Right lobe of liver (tissue), 4 donors: ENCODE measurements around the gene TICAM1.

Experiments used
- CTCF ChIP-seq, 4 donors: fragments of 200-600 bp in 3 of 4; fragments of 450-650 bp in 1 of 4; IDR thresholded peaks; one replicate each; pipeline versions ENCODE4 v1.5.1 to v1.8.0; 2016 to 2022; ENCODE audit warnings: antibody characterized with exemption in 4 of 4, mild to moderate bottlenecking in 2 of 4
- POLR2A ChIP-seq: fragments of 450-650 bp; IDR thresholded peaks from one replicate; pipeline ENCODE4 v1.6.1; 2017; ENCODE audit warnings: antibody characterized with exemption, mild to moderate bottlenecking
- donor health status: DM: no; HTN: no; CAD: no.
- donor health status: DM: no; HTN: no; CAD: no.
- donor health status: DM: no; HTN: yes; CAD: no.

GRCh38 chr19:4844348-4845179 lies 13.1 kb upstream of the TICAM1 start:
- TF ChIP-seq CTCF (IDR thresholded peaks at IDR 0.05) (no peak), POLR2A (no peak)
